Muscle of arm (tissue), 12 donors: ENCODE data around the gene UNC5A. TPM values are rescaled to one million over a fixed set of nuclear protein-coding genes. Genes with fewer than 3 reads are reported as not detected.

Experiments
- DNase-seq: peaks from one replicate; pipeline ENCODE4 v3.0.0-alpha.2; 2013
- polyA plus RNA-seq, 12 donors: library from polyadenylated mRNA; unstranded; fragments of 120-200 nt; gene quantifications; one replicate each; pipeline ENCODE4 v1.2.1, GENCODE V29; 2013; ENCODE audit not compliant: insufficient read length in 12 of 12

UNC5A gene
- polyA plus RNA-seq, 12 donors, result 0.67 to 1.8 (median 1.3) TPM; not detected in 2

DNA sequence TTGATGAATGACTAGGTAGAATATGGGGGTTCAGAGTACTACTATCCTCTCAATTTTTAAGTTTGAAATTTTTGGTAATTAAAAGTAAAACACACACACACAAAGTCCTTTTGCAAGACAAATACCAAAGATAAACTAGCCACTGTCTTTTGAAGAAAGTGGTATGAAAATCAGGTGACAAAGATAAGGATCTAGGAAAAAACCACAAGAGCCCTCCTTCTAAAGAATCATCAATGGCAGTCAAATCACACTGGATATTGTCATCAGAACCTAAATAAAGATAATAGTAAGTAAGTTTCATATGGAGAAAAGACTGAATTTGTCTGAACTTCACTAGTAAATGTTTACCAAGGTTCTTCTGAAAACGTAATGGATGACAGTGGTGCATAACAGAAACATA lies 119.3 kb downstream of the UNC5A start:
- DNase-seq, result no peak

Other genes starting within 250 kb of the UNC5A start
- gene GPRIN1, start 200.4 kb upstream of the UNC5A start, polyA plus RNA-seq, result 1 to 10 TPM in 4 of 12 donors, under 1 TPM in 7, not detected in 1; 0.48 to 5.5 (median 0.70) TPM
- gene SNCB, start 180.0 kb upstream of the UNC5A start, polyA plus RNA-seq, result under 1 TPM in 3 of 12 donors, not detected in 9; 0.14 to 0.44 (median 0.40) TPM
- gene EIF4E1B, start 179.9 kb upstream of the UNC5A start, polyA plus RNA-seq, result under 1 TPM in 1 of 12 donors, not detected in 11; 0.10 TPM
- gene TSPAN17, start 163.1 kb upstream of the UNC5A start, polyA plus RNA-seq, result 10 to 100 TPM in 11 of 12 donors, not detected in 1; 22.8 to 27.1 (median 25.3) TPM
- gene HK3, start 88.8 kb downstream of the UNC5A start, polyA plus RNA-seq, result 1 to 10 TPM in 6 of 12 donors, under 1 TPM in 4, not detected in 2; 0.24 to 3.9 (median 1.2) TPM
- 10 to 100 TPM in 11 of 12 donors, not detected in 1; 15.1 to 47.4 (median 31.0) TPM for gene UIMC1, start 196.2 kb downstream of the UNC5A start, polyA plus RNA-seq
- 10 to 100 TPM in 11 of 12 donors, not detected in 1; 11.6 to 28.9 (median 14.8) TPM for gene ZNF346, start 212.1 kb downstream of the UNC5A start, polyA plus RNA-seq